Panc1 (cell line): ENCODE data around the gene FXR2. TPM values are rescaled to one million over a fixed set of nuclear protein-coding genes. Genes with fewer than 3 reads are reported as not detected.

Experiments used
- ATAC-seq: fragments of 200-7000 bp; cut with Tn5 transposase; 2 replicates; pipeline ENCODE4 v1.9.1; 2020; ENCODE audit warnings: mild to moderate bottlenecking, moderate library complexity
- BruUV-seq: library from RNA; stranded (reverse); fragments of 400-500 nt; replicated peaks from 2 replicates; lab custom pipeline; 2021; lab: Mats Ljungman, UMichigan
- CTCF ChIA-PET: fragments of 300-600 bp; sonication (Branson Sonifier 250); formaldehyde crosslinking; loops from one replicate; lab custom pipeline; 2022; ENCODE audit warnings: antibody characterized with exemption; lab: Charles Lee
- POLR2A ChIA-PET: fragments of 300-600 bp; sonication (Branson Sonifier 250); formaldehyde crosslinking; loops from one replicate; lab custom pipeline; 2022; ENCODE audit warnings: antibody characterized with exemption; lab: Charles Lee
- DNase-seq: peaks from one replicate; pipeline ENCODE4 v3.0.0-alpha.2; 2010; ENCODE audit warnings: low read depth, low spot score
- H3K27ac ChIP-seq: 2 replicates; pipeline ENCODE4 v1.5.1; 2011; ENCODE audit warnings: mild to moderate bottlenecking, low read length, inconsistent platforms
- H3K27me3 ChIP-seq: fragments of 200-500 bp; sonication (Bioruptor generic); 2 replicates; pipeline ENCODE4 v1.6.0; 2014; ENCODE audit warnings: low read length, inconsistent platforms; ENCODE audit not compliant: control insufficient read depth, insufficient read depth
- H3K36me3 ChIP-seq: fragments of 200-500 bp; sonication (Bioruptor generic); 2 replicates; pipeline ENCODE4 v1.5.1; 2014; ENCODE audit warnings: inconsistent platforms, mild to moderate bottlenecking, low read length, moderate library complexity; ENCODE audit not compliant: control insufficient read depth, insufficient read depth
- H3K4me1 ChIP-seq: 2 replicates; pipeline ENCODE4 v1.5.1; 2011; ENCODE audit warnings: inconsistent platforms, mild to moderate bottlenecking, low read length, moderate library complexity; ENCODE audit not compliant: control insufficient read depth, insufficient read depth
- H3K4me3 ChIP-seq, 2 experiments: 2 replicates each; pipeline ENCODE4 v1.5.1; 2011 to 2012; ENCODE audit warnings: low read depth in 2 of 2, low read length in 2 of 2, mild to moderate bottlenecking in 2 of 2, inconsistent platforms in 1 of 2, moderate library complexity in 1 of 2
- H3K9me3 ChIP-seq: fragments of 200-500 bp; sonication (Bioruptor generic); 2 replicates; pipeline ENCODE4 v1.5.1; 2014; ENCODE audit warnings: low read depth, mild to moderate bottlenecking, inconsistent platforms, low read length, moderate library complexity; ENCODE audit not compliant: control insufficient read depth, insufficient read depth
- CTCF ChIP-seq: fragments of 450-650 bp; IDR thresholded peaks from 2 replicates; pipeline ENCODE4 v1.5.1; 2017; ENCODE audit warnings: mild to moderate bottlenecking
- POLR2AphosphoS5 ChIP-seq: IDR thresholded peaks from 2 replicates; pipeline ENCODE4 v1.6.1; 2012; ENCODE audit warnings: mild to moderate bottlenecking, low read depth, low read length, moderate library complexity
- REST ChIP-seq, 2 experiments: IDR thresholded peaks; 2 replicates each; pipeline ENCODE4 v1.6.1; 2011 to 2012; ENCODE audit warnings: low read depth in 2 of 2, control low read depth in 1 of 2, low read length in 1 of 2, mild to moderate bottlenecking in 1 of 2, moderate library complexity in 1 of 2; ENCODE audit not compliant: insufficient read depth in 1 of 2
- SIN3A ChIP-seq: IDR thresholded peaks from 2 replicates; pipeline ENCODE4 v1.6.1; 2012; ENCODE audit warnings: low read depth, mild to moderate bottlenecking, low read length, moderate library complexity, borderline replicate concordance; ENCODE audit not compliant: insufficient read depth
- TCF7L2 ChIP-seq: IDR thresholded peaks from 2 replicates; pipeline ENCODE4 v1.6.1; 2011; ENCODE audit warnings: mild to moderate bottlenecking, low read depth, low read length, inconsistent platforms
- in situ Hi-C: cut with HindIII; loops from 2 replicates; pipeline ENCODE4 v1.10.0; 2016; ENCODE audit warnings: low sequenced_read_pairs, low pct_unique_long_range_greater_than_20kb
- intact Hi-C: fragments of 100-400 bp; cut with micrococcal nuclease; formaldehyde crosslinking; loops from one replicate; pipeline ENCODE4 v1.10.0; 2022; ENCODE audit not compliant: unreplicated experiment
- total RNA-seq: library from RNA; stranded (reverse); gene quantifications from one replicate; pipeline ENCODE4 v1.2.1, GENCODE V29; 2021; ENCODE audit not compliant: unreplicated experiment

FXR2 gene
- total RNA-seq, 1 experiment from 2014 or later, result 39.7 TPM

- Histone ChIP-seq H3K27ac (peak within 1 kb of the TSS; percentile 100), H3K4me1 (peaks cover 39% of the 10 kb centered on the region), H3K9me3 (no peaks in the 10 kb centered on the region), H3K27me3 (no peaks in the 10 kb centered on the region), H3K4me3 (peak within 1 kb of the TSS; percentile 65 to 66), H3K36me3 (no peaks in the 10 kb centered on the region; the same call in 1 of the 2 replicates)
- TF ChIP-seq REST (IDR thresholded peaks at IDR 0.05; ENCODE audit: insufficient read depth in 1 of 2, low read depth in 2 of 2, low read length in 1 of 2), result no peak; a peak in 2 of 4 replicates
- peak; percentile 40 for TF ChIP-seq TCF7L2
- no peak for TF ChIP-seq CTCF
- TF ChIP-seq POLR2AphosphoS5, result peak; percentile 79
- TF ChIP-seq SIN3A, result peak; percentile 81; the same call in 1 of the 2 replicates
- BruUV-seq, result TSS peak; percentile 88
- in situ Hi-C loops, result no loop called here
- DNase-seq, result peak; percentile 92
- ChIA-PET POLR2A (interaction anchor here (0.6 to 1.1 kb wide), 2 partner anchors 67 to 104 kb away, joined by 4 to 7 read pairs; partner anchors contain the start of gene TP53), CTCF (no interaction called here)
- peak; percentile 72 for ATAC-seq
- intact Hi-C loops, result no loop called here
Observed at GRCh38 chr17:7583253-7584109, 31.2 kb downstream of the FXR2 start, which contains the start of gene MPDU1. TSS of gene MPDU1 (plus strand) at chr17:7583852. CDS start at chr17:7583863, 11 bp downstream.

GRCh38 chr17:7582396-7583252 lies 32.1 kb downstream of the FXR2 start:
- in situ Hi-C loops, result no loop called here
- no TSS peak for BruUV-seq
- no peaks in the 10 kb centered on the region for H3K9me3 ChIP-seq
- ATAC-seq, result no peak
- peak overlapping the region; percentile 65 to 66 for H3K4me3 ChIP-seq
- ChIA-PET POLR2A (interaction anchor here (1.1 kb wide), 1 partner anchor 105 kb away, joined by 4 read pairs; the partner anchor contains the start of gene TP53), CTCF (no interaction called here)
- DNase-seq, result no peak
- peaks cover 2% of the 10 kb centered on the region for H3K36me3 ChIP-seq
- peak overlapping the region; percentile 100 for H3K27ac ChIP-seq
- TF ChIP-seq REST (IDR thresholded peaks at IDR 0.05; ENCODE audit: insufficient read depth in 1 of 2, low read depth in 2 of 2, low read length in 1 of 2) (no peak), TCF7L2 (no peak), SIN3A (no peak), POLR2AphosphoS5 (no peak), CTCF (no peak; the same call in 1 of the 2 replicates)
- intact Hi-C loops, result no loop called here
- H3K4me1 ChIP-seq, result peaks cover 48% of the 10 kb centered on the region
- no peaks in the 10 kb centered on the region for H3K27me3 ChIP-seq
